Neutrophil (primary cell): ENCODE results near the gene PKN1.

Experiments used
- H3K27ac ChIP-seq: fragments of 200-600 bp; sonication (generic); 2 replicates; pipeline ENCODE4 v1.5.1; 2016; ENCODE audit warnings: mild to moderate bottlenecking, moderate library complexity
- H3K27me3 ChIP-seq: fragments of 200-600 bp; sonication (generic); 2 replicates; pipeline ENCODE4 v1.6.0; 2016; ENCODE audit warnings: mild to moderate bottlenecking
- H3K36me3 ChIP-seq: fragments of 200-600 bp; sonication (generic); 2 replicates; pipeline ENCODE4 v1.5.1; 2017
- H3K4me1 ChIP-seq, 2 experiments: fragments of 200-600 bp in 1 of 2; sonication (generic) in 1 of 2; 1 replicate in 1 of 2; 2 replicates in 1 of 2; pipeline versions ENCODE4 v1.5.1 to v1.6.1; 2013 to 2016; ENCODE audit warnings: low read depth in 1 of 2, low read length in 1 of 2, mild to moderate bottlenecking in 1 of 2, moderate library complexity in 1 of 2; ENCODE audit not compliant: control insufficient read depth in 1 of 2, insufficient read depth in 1 of 2
- H3K4me3 ChIP-seq, 2 experiments: fragments of 200-600 bp in 1 of 2; sonication (generic) in 1 of 2; 1 replicate in 1 of 2; 2 replicates in 1 of 2; pipeline ENCODE4 v1.5.1; 2013 to 2016; ENCODE audit warnings: low read depth in 1 of 2, low read length in 1 of 2, mild to moderate bottlenecking in 1 of 2, moderate library complexity in 1 of 2
- H3K9me3 ChIP-seq: fragments of 200-600 bp; sonication (generic); 2 replicates; pipeline ENCODE4 v1.5.1; 2016
- CTCF ChIP-seq: fragments of 200-600 bp; sonication (generic); IDR thresholded peaks from 2 replicates; pipeline ENCODE4 v1.5.1; 2016; ENCODE audit warnings: antibody characterized with exemption

Gene PKN1

GRCh38 chr19:14519860-14520407 lies 86.8 kb downstream of the PKN1 start:
- TF ChIP-seq CTCF: no peak
- no peak overlapping the region for H3K4me3 ChIP-seq
- no peaks in the 10 kb centered on the region for H3K27me3 ChIP-seq
- peaks cover 32 to 34% of the 10 kb centered on the region in 2 experiments for H3K4me1 ChIP-seq
- H3K36me3 ChIP-seq: peaks cover 18% of the 10 kb centered on the region
- peak overlapping the region; percentile 99 for H3K27ac ChIP-seq
- H3K9me3 ChIP-seq: no peaks in the 10 kb centered on the region

GRCh38 chr19:14520543-14520942 lies 87.4 kb downstream of the PKN1 start:
- Histone ChIP-seq H3K36me3 (peaks cover 12% of the 10 kb centered on the region), H3K27me3 (no peaks in the 10 kb centered on the region), H3K4me1 (peaks cover 27 to 28% of the 10 kb centered on the region in 2 experiments), H3K9me3 (no peaks in the 10 kb centered on the region), H3K27ac (no peak overlapping the region), H3K4me3 (no peak overlapping the region)
- TF ChIP-seq CTCF: no peak
